AG04450 (cell line): ENCODE results near the gene HSD17B8. TPM values are rescaled to one million over a fixed set of nuclear protein-coding genes. Genes with fewer than 3 reads are reported as not detected.

Experiments used
- CTCF ChIA-PET: fragments of 300-600, 350-600 bp; formaldehyde crosslinking; extraction: SDS; loops from one replicate; lab custom pipeline; 2022; ENCODE audit warnings: antibody characterized with exemption, inconsistent platforms; lab: Charles Lee
- POLR2A ChIA-PET: fragments of 350-600 bp; formaldehyde crosslinking; extraction: SDS; loops from one replicate; lab custom pipeline; 2021; ENCODE audit warnings: antibody characterized with exemption, inconsistent platforms; lab: Yijun Ruan, JAX
- DNase-seq: peaks from one replicate; pipeline ENCODE4 v3.0.0-alpha.2; 2011; ENCODE audit warnings: low read depth, low spot score
- H3K27ac ChIP-seq: one replicate; pipeline ENCODE4 v1.5.1; 2012; ENCODE audit warnings: low read depth, low read length, control low read depth
- H3K27me3 ChIP-seq: one replicate; pipeline ENCODE4 v1.6.0; 2012; ENCODE audit warnings: low read length; ENCODE audit not compliant: control insufficient read depth, insufficient read depth
- H3K4me3 ChIP-seq: 2 replicates; pipeline ENCODE4 v1.5.1; 2011; ENCODE audit warnings: mild to moderate bottlenecking, low read depth, low read length, control low read depth
- H3K9me3 ChIP-seq: 2 replicates; pipeline ENCODE4 v1.5.1; 2012; ENCODE audit warnings: low read length; ENCODE audit not compliant: control insufficient read depth, insufficient read depth
- polyA plus RNA-seq: library from polyadenylated mRNA; depleted of rRNA; stranded (reverse); fragments of >200 nt; gene quantifications from 2 replicates; pipeline ENCODE4 v1.2.3, GENCODE V29; 2011
- TF ChIP-seq, protein P1 (sequence below): IDR thresholded peaks from 2 replicates; pipeline ENCODE4 v1.5.1; 2011; ENCODE audit warnings: low read depth, low read length, control low read depth, inconsistent platforms

Gene HSD17B8
- polyA plus RNA-seq, 1 experiment, result 4.9 TPM

DNA sequence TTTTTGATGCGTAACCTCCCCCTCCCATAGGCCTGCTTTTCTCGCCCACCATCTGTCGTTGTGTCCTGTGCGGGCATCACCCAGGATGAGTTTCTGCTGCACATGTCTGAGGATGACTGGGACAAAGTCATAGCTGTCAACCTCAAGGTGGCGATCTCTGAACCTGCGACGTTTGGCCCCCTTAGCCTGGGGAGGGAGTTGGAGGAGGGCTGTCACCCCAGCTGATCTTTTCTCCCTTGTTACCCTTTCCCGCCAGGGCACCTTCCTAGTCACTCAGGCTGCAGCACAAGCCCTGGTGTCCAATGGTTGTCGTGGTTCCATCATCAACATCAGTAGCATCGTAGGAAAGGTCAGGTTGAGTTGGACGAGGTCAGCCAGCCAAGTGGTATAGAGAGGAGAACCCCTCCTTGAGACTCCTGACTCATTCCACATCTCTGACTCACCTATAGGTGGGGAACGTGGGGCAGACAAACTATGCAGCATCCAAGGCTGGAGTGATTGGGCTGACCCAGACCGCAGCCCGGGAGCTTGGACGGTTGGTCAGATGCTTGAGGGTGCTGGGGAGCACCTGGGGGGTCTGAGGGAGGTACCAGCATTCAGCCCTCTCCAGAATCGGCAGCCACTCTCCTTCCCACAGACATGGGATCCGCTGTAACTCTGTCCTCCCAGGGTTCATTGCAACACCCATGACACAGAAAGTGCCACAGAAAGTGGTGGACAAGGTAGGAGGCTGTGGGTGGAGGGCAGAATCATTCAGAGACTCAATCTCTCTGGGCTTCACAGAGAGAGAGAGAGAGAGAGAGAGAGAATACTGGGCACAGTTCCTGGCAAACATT, 954 bp downstream of the HSD17B8 start:
- TF ChIP-seq, protein P1, sequence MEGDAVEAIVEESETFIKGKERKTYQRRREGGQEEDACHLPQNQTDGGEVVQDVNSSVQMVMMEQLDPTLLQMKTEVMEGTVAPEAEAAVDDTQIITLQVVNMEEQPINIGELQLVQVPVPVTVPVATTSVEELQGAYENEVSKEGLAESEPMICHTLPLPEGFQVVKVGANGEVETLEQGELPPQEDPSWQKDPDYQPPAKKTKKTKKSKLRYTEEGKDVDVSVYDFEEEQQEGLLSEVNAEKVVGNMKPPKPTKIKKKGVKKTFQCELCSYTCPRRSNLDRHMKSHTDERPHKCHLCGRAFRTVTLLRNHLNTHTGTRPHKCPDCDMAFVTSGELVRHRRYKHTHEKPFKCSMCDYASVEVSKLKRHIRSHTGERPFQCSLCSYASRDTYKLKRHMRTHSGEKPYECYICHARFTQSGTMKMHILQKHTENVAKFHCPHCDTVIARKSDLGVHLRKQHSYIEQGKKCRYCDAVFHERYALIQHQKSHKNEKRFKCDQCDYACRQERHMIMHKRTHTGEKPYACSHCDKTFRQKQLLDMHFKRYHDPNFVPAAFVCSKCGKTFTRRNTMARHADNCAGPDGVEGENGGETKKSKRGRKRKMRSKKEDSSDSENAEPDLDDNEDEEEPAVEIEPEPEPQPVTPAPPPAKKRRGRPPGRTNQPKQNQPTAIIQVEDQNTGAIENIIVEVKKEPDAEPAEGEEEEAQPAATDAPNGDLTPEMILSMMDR, result no peak
- Histone ChIP-seq H3K4me3 (peak overlapping the region; percentile 76), H3K9me3 (no peaks in the 10 kb centered on the region; the same call in 1 of the 2 replicates), H3K27me3 (no peaks in the 10 kb centered on the region), H3K27ac (peak overlapping the region; percentile 57)
- ChIA-PET CTCF (interaction anchor here (1.3 kb wide), 1 partner anchor 272 kb away, joined by 3 read pairs; no protein-coding TSS in a partner anchor), POLR2A (interaction anchor here (0.5 to 1.6 kb wide), 3 partner anchors 41 to 234 kb away, joined by 3 to 5 read pairs (median 3); no protein-coding TSS in a partner anchor)
- DNase-seq, result no peak

DNA sequence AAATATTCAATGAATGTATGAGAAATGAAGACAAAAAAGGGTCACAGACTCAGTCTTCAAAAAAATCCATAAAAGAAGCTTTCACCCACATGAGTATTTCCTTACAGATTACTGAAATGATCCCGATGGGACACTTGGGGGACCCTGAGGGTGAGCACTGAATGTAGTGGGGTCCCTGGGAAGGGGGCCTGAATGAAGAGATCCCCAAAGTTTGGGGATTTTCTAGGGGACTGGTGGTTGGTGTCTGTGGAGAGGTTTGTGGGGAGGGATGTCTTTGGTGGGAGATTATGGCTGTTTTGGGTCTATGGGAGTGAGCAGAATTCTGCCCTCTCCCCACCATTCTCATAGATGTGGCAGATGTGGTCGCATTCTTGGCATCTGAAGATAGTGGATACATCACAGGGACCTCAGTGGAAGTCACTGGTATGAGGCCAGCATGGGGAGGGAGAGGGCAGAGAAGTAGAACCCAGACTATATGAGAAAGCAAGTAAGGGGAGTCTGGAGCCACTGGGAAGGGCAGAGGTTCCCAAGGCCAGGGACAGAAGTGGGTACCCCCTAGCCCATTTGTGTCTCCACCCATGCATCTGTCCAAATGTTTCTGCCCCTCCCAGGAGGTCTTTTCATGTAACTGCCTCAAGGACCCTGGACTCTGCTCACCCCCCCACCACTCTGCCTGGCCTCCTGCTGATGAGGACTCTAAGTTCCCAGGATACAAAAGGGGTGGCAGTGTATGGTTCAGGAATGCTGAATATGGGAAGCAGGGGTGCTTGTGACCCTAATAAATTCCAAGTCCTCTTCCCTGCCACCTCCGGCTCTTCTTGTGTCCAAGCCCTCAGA, 1.8 kb downstream of the HSD17B8 start:
- TF ChIP-seq, protein P1, result no peak
- Histone ChIP-seq H3K4me3 (no peak overlapping the region), H3K9me3 (no peaks in the 10 kb centered on the region; the same call in 1 of the 2 replicates), H3K27me3 (no peaks in the 10 kb centered on the region), H3K27ac (peak overlapping the region; percentile 25)
- DNase-seq, result no peak
- ChIA-PET CTCF (no interaction called here), POLR2A (interaction anchor here (1.0 kb wide), 1 partner anchor 235 kb away, joined by 3 read pairs; no protein-coding TSS in a partner anchor)

DNA sequence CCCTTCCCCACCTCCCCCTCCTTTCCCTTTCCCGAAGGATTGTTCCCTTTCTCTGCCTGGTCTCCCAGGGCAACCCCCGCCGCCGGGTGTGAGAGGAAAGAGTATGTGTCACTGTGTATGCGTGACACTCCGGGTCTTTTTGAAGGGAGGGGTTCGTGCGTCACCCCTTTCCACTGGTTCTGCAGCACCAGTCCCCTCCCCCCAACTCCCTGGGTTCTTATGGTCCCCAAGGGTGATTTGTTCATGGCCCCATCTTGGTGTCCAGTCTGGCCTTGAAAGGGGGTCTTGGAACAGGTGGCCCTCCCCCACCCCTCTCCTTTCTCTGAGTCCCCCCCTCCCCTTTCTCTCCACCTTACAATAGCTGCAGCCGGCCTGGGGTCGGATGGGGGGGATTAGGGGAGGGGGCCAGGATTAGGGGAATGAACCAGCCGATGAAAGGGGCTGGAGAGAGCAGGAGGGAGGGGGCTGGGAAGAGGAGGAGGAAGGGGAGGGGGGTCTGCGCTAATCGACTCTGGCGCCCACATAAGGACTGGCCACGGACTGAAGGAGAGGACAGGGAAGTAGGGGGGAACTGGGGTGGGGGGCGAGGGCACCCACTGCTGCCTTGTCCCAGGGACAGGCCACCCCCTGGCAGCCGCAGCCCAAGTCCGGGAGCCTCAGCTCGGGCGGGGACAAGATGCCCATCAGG, 2.6 kb downstream of the HSD17B8 start:
- H3K9me3 ChIP-seq, result no peaks in the 10 kb centered on the region; the same call in 1 of the 2 replicates
- POLR2A ChIA-PET, result interaction anchor here (1.0 to 2.3 kb wide), 3 partner anchors 65 to 264 kb away, joined by 3 to 13 read pairs (median 3); partner anchors contain the start of genes RPS18 and VPS52
- H3K4me3 ChIP-seq, result peak overlapping the region; percentile 78
- H3K27ac ChIP-seq, result peak overlapping the region; percentile 57
- CTCF ChIA-PET, result interaction anchor here (2.6 kb wide), 1 partner anchor 41 kb away, joined by 22 read pairs; no protein-coding TSS in a partner anchor
- no peaks in the 10 kb centered on the region for H3K27me3 ChIP-seq
- no peak for DNase-seq
- TF ChIP-seq, protein P1, result no peak

DNA sequence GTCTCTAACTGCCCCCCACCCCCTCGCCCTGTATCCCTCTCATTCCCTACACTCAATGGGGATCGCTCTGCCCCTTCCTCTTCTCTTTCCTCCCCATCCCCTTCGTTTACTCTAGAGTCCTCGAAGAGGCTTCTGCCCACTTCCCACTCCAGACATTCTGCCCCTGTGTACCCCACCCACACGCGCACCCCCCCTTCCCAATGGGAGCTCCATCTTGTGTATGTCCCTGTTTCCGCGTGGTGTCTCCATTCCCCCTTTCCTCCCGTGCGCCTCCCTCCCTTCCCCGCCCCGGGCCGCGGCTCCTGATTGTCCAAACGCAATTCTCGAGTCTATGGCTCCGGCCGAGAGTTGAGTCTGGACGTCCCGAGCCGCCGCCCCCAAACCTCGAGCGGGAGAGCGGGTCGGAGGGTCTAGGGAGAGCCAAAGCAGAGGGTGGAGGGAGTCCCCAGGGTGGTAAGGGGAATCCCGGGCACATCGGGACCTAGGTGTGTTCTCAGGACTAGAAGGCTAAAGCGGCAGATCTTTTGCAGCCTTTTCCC, 3.2 kb downstream of the HSD17B8 start:
- ChIA-PET CTCF (interaction anchor here (2.6 kb wide), 1 partner anchor 41 kb away, joined by 22 read pairs; no protein-coding TSS in a partner anchor), POLR2A (interaction anchor here (0.6 to 2.3 kb wide), 6 partner anchors 10 to 264 kb away, joined by 3 to 13 read pairs (median 4); partner anchors contain the start of genes RPS18 and VPS52)
- no peak for DNase-seq
- Histone ChIP-seq H3K4me3 (peak overlapping the region; percentile 78), H3K27ac (peak overlapping the region; percentile 91), H3K9me3 (no peaks in the 10 kb centered on the region; the same call in 1 of the 2 replicates), H3K27me3 (no peaks in the 10 kb centered on the region)
- TF ChIP-seq, protein P1, result no peak
